ENCODE data around the gene KLK14.

Gene KLK14

GRCh38 chr19:51086153-51086850 is 3.6 kb upstream of the KLK14 start:
- DNase-seq (ENCODE audit: low spot score): no peak

GRCh38 chr19:51084505-51084904 is 1.8 kb upstream of the KLK14 start:
- no peak for DNase-seq (ENCODE audit: low spot score)

GRCh38 chr19:51083783-51084182 is 1.1 kb upstream of the KLK14 start:
- no peak for DNase-seq (ENCODE audit: low spot score)

- DNase-seq (ENCODE audit: low spot score): no peak
Measured at GRCh38 chr19:51083181-51083580, 494 bp upstream of the KLK14 start.

- DNase-seq (ENCODE audit: low spot score): no peak
Measured at GRCh38 chr19:51081476-51081875, 1.2 kb downstream of the KLK14 start.

GRCh38 chr19:51079481-51080110 is 3.1 kb downstream of the KLK14 start:
- no peak for DNase-seq (ENCODE audit: low spot score)

GRCh38 chr19:51078731-51079130 is 4.0 kb downstream of the KLK14 start:
- no peak for DNase-seq (ENCODE audit: low spot score)

- DNase-seq (ENCODE audit: low spot score): no peak
Measured at GRCh38 chr19:51078104-51078503, 4.6 kb downstream of the KLK14 start.

GRCh38 chr19:51076631-51077213 is 6.0 kb downstream of the KLK14 start:
- DNase-seq (ENCODE audit: low spot score): no peak

- DNase-seq (ENCODE audit: low spot score): no peak
Measured at GRCh38 chr19:51075998-51076397, 6.7 kb downstream of the KLK14 start.

- no peak for DNase-seq (ENCODE audit: low spot score)
Measured at GRCh38 chr19:51071095-51071405, 11.6 kb downstream of the KLK14 start.

GRCh38 chr19:51070334-51071094 is 12.2 kb downstream of the KLK14 start:
- DNase-seq (ENCODE audit: low spot score): no peak

GRCh38 chr19:51066393-51067186 is 16.1 kb downstream of the KLK14 start:
- no peak for DNase-seq (ENCODE audit: low spot score)

GRCh38 chr19:51065221-51065960 is 17.3 kb downstream of the KLK14 start:
- DNase-seq (ENCODE audit: low spot score): no peak

- no peak for DNase-seq (ENCODE audit: low spot score)
Measured at GRCh38 chr19:51064534-51065220, 18.0 kb downstream of the KLK14 start, which contains the start of gene KLK13. Gene KLK13 (minus strand): TSS chr19:51065092. CDS start chr19:51065067, 25 bp downstream.

- DNase-seq (ENCODE audit: low spot score): no peak
Measured at GRCh38 chr19:51063664-51064063, 19.0 kb downstream of the KLK14 start.

GRCh38 chr19:51060973-51061372 is 21.7 kb downstream of the KLK14 start:
- no peak for DNase-seq (ENCODE audit: low spot score)

- no peak for DNase-seq (ENCODE audit: low spot score)
Measured at GRCh38 chr19:51060336-51060735, 22.4 kb downstream of the KLK14 start.

- no peak for DNase-seq (ENCODE audit: low spot score)
Measured at GRCh38 chr19:51059715-51060114, 23.0 kb downstream of the KLK14 start.

- DNase-seq (ENCODE audit: low spot score): no peak
Measured at GRCh38 chr19:51055866-51056265, 26.8 kb downstream of the KLK14 start.

- DNase-seq (ENCODE audit: low spot score): no peak
Measured at GRCh38 chr19:51047031-51047335, 35.7 kb downstream of the KLK14 start.

Data from CD4-positive, alpha-beta T cell treated with Interleukin-15 for 4 hours (primary cell).